GM23338 (cell line): Measurements from ENCODE around the gene ANO6.

Experiments used
- EZH2 ChIP-seq: fragments of 200-600 bp; sonication (generic); IDR thresholded peaks from one replicate; pipeline ENCODE4 v1.8.0; 2017; ENCODE audit warnings: antibody characterized with exemption, mild to moderate bottlenecking, low read depth; ENCODE audit not compliant: unreplicated experiment
- EZH2phosphoT487 ChIP-seq: fragments of 200-600 bp; sonication (generic); IDR thresholded peaks from one replicate; pipeline ENCODE4 v1.8.1; 2018; ENCODE audit warnings: antibody characterized with exemption; ENCODE audit not compliant: unreplicated experiment
- JUNB ChIP-seq: IDR thresholded peaks from one replicate; pipeline ENCODE4 v1.6.1; 2016; ENCODE audit warnings: antibody characterized with exemption; ENCODE audit not compliant: unreplicated experiment
- POLR2AphosphoS5 ChIP-seq: IDR thresholded peaks from 2 replicates; pipeline ENCODE4 v1.6.1; 2016; ENCODE audit warnings: antibody characterized with exemption, low read depth
- REST ChIP-seq: IDR thresholded peaks from one replicate; pipeline ENCODE4 v1.6.1; 2018; ENCODE audit warnings: antibody characterized with exemption; ENCODE audit not compliant: unreplicated experiment
- STAT1 ChIP-seq: IDR thresholded peaks from one replicate; pipeline ENCODE4 v1.6.1; 2016; ENCODE audit warnings: antibody characterized with exemption; ENCODE audit not compliant: unreplicated experiment
- TF ChIP-seq, protein P1 (sequence below), 2 experiments: fragments of 200-600 bp in 1 of 2; sonication (generic) in 1 of 2; conservative IDR thresholded peaks; 2 replicates each; pipeline versions ENCODE4 v1.5.1 to v1.6.1; 2016 to 2017; ENCODE audit warnings: antibody characterized with exemption in 2 of 2, low read depth in 2 of 2, mild to moderate bottlenecking in 2 of 2, moderate library complexity in 1 of 2
- TF ChIP-seq, protein P2 (sequence below): IDR thresholded peaks from 2 replicates; pipeline ENCODE4 v1.6.1; 2016; ENCODE audit warnings: antibody characterized with exemption

- TF ChIP-seq EZH2: no peak
- TF ChIP-seq, protein P1, sequence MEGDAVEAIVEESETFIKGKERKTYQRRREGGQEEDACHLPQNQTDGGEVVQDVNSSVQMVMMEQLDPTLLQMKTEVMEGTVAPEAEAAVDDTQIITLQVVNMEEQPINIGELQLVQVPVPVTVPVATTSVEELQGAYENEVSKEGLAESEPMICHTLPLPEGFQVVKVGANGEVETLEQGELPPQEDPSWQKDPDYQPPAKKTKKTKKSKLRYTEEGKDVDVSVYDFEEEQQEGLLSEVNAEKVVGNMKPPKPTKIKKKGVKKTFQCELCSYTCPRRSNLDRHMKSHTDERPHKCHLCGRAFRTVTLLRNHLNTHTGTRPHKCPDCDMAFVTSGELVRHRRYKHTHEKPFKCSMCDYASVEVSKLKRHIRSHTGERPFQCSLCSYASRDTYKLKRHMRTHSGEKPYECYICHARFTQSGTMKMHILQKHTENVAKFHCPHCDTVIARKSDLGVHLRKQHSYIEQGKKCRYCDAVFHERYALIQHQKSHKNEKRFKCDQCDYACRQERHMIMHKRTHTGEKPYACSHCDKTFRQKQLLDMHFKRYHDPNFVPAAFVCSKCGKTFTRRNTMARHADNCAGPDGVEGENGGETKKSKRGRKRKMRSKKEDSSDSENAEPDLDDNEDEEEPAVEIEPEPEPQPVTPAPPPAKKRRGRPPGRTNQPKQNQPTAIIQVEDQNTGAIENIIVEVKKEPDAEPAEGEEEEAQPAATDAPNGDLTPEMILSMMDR (conservative IDR thresholded peaks at IDR 0.05; ENCODE audit: low read depth in 2 of 2): no peak
- no peak for TF ChIP-seq STAT1
- TF ChIP-seq EZH2phosphoT487: no peak
- TF ChIP-seq POLR2AphosphoS5: no peak
- TF ChIP-seq, protein P2, sequence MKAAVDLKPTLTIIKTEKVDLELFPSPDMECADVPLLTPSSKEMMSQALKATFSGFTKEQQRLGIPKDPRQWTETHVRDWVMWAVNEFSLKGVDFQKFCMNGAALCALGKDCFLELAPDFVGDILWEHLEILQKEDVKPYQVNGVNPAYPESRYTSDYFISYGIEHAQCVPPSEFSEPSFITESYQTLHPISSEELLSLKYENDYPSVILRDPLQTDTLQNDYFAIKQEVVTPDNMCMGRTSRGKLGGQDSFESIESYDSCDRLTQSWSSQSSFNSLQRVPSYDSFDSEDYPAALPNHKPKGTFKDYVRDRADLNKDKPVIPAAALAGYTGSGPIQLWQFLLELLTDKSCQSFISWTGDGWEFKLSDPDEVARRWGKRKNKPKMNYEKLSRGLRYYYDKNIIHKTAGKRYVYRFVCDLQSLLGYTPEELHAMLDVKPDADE: no peak
- no peak for TF ChIP-seq REST
- TF ChIP-seq JUNB: no peak
These were observed 113.3 kb downstream of the ANO6 start for GRCh38 chr12:45329238-45329637.
